ENCODE measurements around the gene PRDX5. TPM values are rescaled to one million over a fixed set of nuclear protein-coding genes. Genes with fewer than 3 reads are reported as not detected.

PRDX5 gene
- total RNA-seq, 1 experiment from 2014 or later = 267 TPM

GRCh38 chr11:64342869-64343745 is 25.2 kb downstream of the PRDX5 start:
- Histone ChIP-seq H3K4me3 (replicated peaks in 1 of 2; ENCODE audit: low read depth in 1 of 2, low read length in 2 of 2) (peak overlapping the region; percentile 16 to 61; a peak in 2 of 4 replicates), H2AFZ (ENCODE audit: low read depth, low read length, poor library complexity, severe bottlenecking) (no peak overlapping the region), H3K27ac (ENCODE audit: low read depth, low read length) (peak overlapping the region; percentile 58; the same call in 1 of the 2 replicates), H3K4me2 (ENCODE audit: low read length) (peak overlapping the region; percentile 92), H3K27me3 (ENCODE audit: insufficient read depth, low read length) (no peaks in the 10 kb centered on the region), H3K9me2 (ENCODE audit: insufficient read depth) (no peaks in the 10 kb centered on the region), H3K36me3 (ENCODE audit: control insufficient read depth in 1 of 2, insufficient read depth in 2 of 2, low read length in 2 of 2) (no peaks in the 10 kb centered on the region), H3K9me3 (ENCODE audit: control insufficient read depth in 1 of 2, insufficient read depth in 1 of 2, low read depth in 1 of 2, low read length in 2 of 2) (no peaks in the 10 kb centered on the region), H3K9ac (ENCODE audit: low read length) (no peak overlapping the region), H3K4me1 (ENCODE audit: control insufficient read depth in 1 of 2, insufficient read depth in 2 of 2, low read length in 2 of 2) (peaks cover 14 to 39% of the 10 kb centered on the region in 2 experiments), H4K20me1 (ENCODE audit: insufficient read depth) (no peaks in the 10 kb centered on the region), H3K79me2 (ENCODE audit: insufficient read depth, low read length) (no peaks in the 10 kb centered on the region)
- RAD21 ChIA-PET (ENCODE audit: low non-redundant PET in 1 of 2, low total read pairs in 2 of 2, uncharacterized antibody in 2 of 2, unreplicated experiment in 2 of 2) = interaction anchor here (0.6 to 2.7 kb wide), 4 partner anchors 11 to 138 kb away, joined by 4 to 14 read pairs (median 6); partner anchors contain the start of gene PRDX5 (in 1 of the 2)
- ATAC-seq = peak; percentile 52
- no peak for DNase-seq (ENCODE audit: low read depth, low spot score)
- intact Hi-C loops (cut with micrococcal nuclease) = loop anchor here (5.0 kb wide), 1 partner anchor 36 kb away; the partner anchor contains the start of gene ESRRA
- CTCF ChIA-PET = interaction anchor here (0.9 to 3.9 kb wide), 7 partner anchors 11 to 306 kb away, joined by 3 to 46 read pairs (median 5); partner anchors contain the start of genes PRDX5, STIP1 and TRMT112
- BruUV-seq (replicated peaks) = no TSS peak
- POLR2A ChIA-PET = interaction anchor here (0.5 to 1.4 kb wide), 10 partner anchors 10 to 1428 kb away, joined by 3 to 16 read pairs (median 5); partner anchors contain the start of genes PRDX5, STIP1 and TRMT112
- TF ChIP-seq ZFX (IDR thresholded peaks at IDR 0.05) (no peak), RAD21 (IDR thresholded peaks at IDR 0.05; ENCODE audit: low read depth) (no peak), TCF7L2 (IDR thresholded peaks at IDR 0.05; ENCODE audit: borderline replicate concordance, extremely low read depth, insufficient read depth, insufficient read length) (no peak), CBX3 (IDR thresholded peaks at IDR 0.05; ENCODE audit: low read depth) (no peak), ZBTB33 (IDR thresholded peaks at IDR 0.05; ENCODE audit: extremely low read depth, insufficient replicate concordance, low read length) (no peak), ELF1 (IDR thresholded peaks at IDR 0.05; ENCODE audit: borderline replicate concordance, low read depth) (no peak)

Measured in HCT116 (cell line).